ENCODE results near the gene ESR1.
A peak's percentile ranks its signal among the peaks of the same experiment; 100 is the strongest.

ESR1 gene

DNA sequence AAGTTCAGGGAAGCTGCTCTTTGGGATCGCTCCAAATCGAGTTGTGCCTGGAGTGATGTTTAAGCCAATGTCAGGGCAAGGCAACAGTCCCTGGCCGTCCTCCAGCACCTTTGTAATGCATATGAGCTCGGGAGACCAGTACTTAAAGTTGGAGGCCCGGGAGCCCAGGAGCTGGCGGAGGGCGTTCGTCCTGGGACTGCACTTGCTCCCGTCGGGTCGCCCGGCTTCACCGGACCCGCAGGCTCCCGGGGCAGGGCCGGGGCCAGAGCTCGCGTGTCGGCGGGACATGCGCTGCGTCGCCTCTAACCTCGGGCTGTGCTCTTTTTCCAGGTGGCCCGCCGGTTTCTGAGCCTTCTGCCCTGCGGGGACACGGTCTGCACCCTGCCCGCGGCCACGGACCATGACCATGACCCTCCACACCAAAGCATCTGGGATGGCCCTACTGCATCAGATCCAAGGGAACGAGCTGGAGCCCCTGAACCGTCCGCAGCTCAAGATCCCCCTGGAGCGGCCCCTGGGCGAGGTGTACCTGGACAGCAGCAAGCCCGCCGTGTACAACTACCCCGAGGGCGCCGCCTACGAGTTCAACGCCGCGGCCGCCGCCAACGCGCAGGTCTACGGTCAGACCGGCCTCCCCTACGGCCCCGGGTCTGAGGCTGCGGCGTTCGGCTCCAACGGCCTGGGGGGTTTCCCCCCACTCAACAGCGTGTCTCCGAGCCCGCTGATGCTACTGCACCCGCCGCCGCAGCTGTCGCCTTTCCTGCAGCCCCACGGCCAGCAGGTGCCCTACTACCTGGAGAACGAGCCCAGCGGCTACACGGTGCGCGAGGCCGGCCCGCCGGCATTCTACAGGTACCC lies at the start of gene ESR1:
Gene ESR1 (plus strand): TSS at position 170 of the 858 bp plus-strand sequence. CDS start 231 bp downstream, at position 401.
- peaks cover 11% of the 10 kb centered on the region for H3K27me3 ChIP-seq (ENCODE audit: low read depth)
- in situ Hi-C loops (cut with MboI; ENCODE audit: low sequenced_read_pairs) = no loop called here

DNA sequence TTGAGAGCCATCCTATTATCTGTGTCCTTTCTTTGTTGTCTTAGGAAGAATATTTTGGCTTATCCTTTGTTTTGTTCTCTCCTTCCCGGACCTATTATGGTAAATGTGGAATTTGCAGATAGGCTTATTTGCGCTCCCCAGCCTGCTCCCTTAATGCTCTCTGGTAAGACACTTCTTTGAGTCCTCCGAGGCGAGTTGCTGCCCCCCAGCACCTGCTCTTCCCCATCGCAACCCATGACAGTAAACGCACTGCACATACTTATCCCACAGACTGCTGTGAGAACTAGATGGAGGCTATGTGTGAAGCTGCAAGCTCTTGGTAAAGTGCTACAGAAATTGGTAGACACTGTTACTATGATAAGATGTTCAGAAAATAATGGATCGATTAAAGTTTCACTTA lies 47.0 kb upstream of the ESR1 start:
- Histone ChIP-seq H3K27me3 (ENCODE audit: low read depth) (no peaks in the 10 kb centered on the region), H3K36me3 (replicated peaks) (no peaks in the 10 kb centered on the region), H3K4me3 (no peak overlapping the region), H3K4me1 (peaks cover 5% of the 10 kb centered on the region), H3K9me3 (no peaks in the 10 kb centered on the region)
- in situ Hi-C loops (cut with MboI; ENCODE audit: low sequenced_read_pairs) = loop anchor here (10.0 kb wide), 2 partner anchors 364 to 504 kb away; no protein-coding TSS in a partner anchor
- no peak for DNase-seq (ENCODE audit: low spot score in 2 of 2)

More for the DNA sequence above, at the start of gene ESR1:
- Histone ChIP-seq H3K9me3 (no peaks in the 10 kb centered on the region), H3K4me3 (no peak within 1 kb of the TSS), H3K4me1 (0 out of 2 replicates have a peak, but pooled peaks cover 6% of the 10 kb centered on the region), H3K36me3 (replicated peaks) (no peaks in the 10 kb centered on the region)
- DNase-seq (ENCODE audit: low spot score in 2 of 2) = peak; percentile 68 to 84

DNA sequence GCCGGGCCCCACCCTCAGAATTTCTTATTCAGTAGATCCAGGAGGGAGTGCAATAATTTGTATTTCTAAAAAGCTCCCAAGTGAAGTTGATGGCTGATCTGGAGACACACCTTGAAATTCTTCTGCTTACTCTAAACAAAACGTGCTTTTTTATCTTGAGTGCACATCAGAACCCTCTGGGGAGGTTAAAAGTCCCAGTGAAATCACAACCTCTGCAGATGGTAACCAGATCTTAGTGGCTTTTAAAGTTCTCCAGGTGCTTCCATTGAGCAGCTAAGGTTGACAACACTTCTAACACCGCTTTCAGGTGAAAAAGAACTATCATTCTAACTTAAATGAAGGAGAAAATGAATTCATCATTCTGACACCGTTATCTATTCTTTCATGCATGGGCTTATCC lies 45.6 kb upstream of the ESR1 start:
- no peak for DNase-seq (ENCODE audit: low spot score in 2 of 2)
- Histone ChIP-seq H3K36me3 (replicated peaks) (no peaks in the 10 kb centered on the region), H3K4me3 (no peak overlapping the region), H3K27me3 (ENCODE audit: low read depth) (no peaks in the 10 kb centered on the region), H3K4me1 (peaks cover 5% of the 10 kb centered on the region), H3K9me3 (no peaks in the 10 kb centered on the region)
- in situ Hi-C loops (cut with MboI; ENCODE audit: low sequenced_read_pairs) = loop anchor here (10.0 kb wide), 2 partner anchors 363 to 503 kb away; no protein-coding TSS in a partner anchor

DNA sequence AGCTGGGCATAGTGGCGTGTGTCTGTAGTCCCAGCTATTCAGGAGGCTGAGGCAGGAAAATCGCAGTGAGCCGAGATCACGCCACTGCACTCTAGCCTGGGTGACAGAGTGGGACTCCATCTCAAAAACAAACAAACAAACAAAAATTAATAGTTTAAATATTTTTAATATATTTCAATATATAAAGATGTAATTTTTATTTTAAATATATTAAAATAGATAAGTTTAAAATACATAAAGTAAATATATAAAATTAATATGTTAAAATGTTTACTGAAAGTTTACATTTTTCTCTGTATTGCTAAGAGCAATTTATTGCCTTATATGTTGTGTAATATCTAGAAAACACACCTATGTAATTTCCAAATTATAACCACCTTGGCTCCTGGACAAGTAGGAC lies 44.7 kb upstream of the ESR1 start:
- peaks cover 5% of the 10 kb centered on the region for H3K4me1 ChIP-seq
- no peaks in the 10 kb centered on the region for H3K27me3 ChIP-seq (ENCODE audit: low read depth)
- H3K36me3 ChIP-seq (replicated peaks) = no peaks in the 10 kb centered on the region
- H3K9me3 ChIP-seq = no peaks in the 10 kb centered on the region
- H3K4me3 ChIP-seq = no peak overlapping the region
- in situ Hi-C loops (cut with MboI; ENCODE audit: low sequenced_read_pairs) = loop anchor here (10.0 kb wide), 2 partner anchors 362 to 502 kb away; no protein-coding TSS in a partner anchor
- no peak for DNase-seq (ENCODE audit: low spot score in 2 of 2)

DNA sequence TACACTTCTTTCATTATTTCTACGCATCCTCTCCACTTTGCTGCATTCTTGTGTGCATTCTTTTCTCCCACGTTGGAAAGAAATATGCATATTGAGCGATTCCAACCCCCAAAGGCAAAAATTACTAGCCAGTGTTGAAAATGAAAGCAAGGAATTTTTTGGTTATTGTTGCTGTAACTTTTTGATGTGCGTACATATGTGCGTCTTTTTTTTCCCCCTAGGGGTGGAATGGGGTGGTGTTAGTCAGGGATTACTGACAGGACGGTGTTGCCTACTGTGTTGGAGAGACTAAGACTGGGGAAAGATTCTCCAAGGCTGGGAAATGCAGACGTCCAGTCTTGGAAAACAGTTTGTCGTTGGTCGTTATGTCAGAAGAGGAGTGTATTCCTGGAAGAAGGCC lies 44.2 kb upstream of the ESR1 start:
- Histone ChIP-seq H3K4me3 (no peak overlapping the region), H3K9me3 (no peaks in the 10 kb centered on the region), H3K36me3 (replicated peaks) (no peaks in the 10 kb centered on the region), H3K4me1 (peaks cover 5% of the 10 kb centered on the region), H3K27me3 (ENCODE audit: low read depth) (no peaks in the 10 kb centered on the region)
- peak; percentile 41 to 65 for DNase-seq (ENCODE audit: low spot score in 2 of 2)
- in situ Hi-C loops (cut with MboI; ENCODE audit: low sequenced_read_pairs) = loop anchor here (10.0 kb wide), 2 partner anchors 361 to 501 kb away; no protein-coding TSS in a partner anchor

DNA sequence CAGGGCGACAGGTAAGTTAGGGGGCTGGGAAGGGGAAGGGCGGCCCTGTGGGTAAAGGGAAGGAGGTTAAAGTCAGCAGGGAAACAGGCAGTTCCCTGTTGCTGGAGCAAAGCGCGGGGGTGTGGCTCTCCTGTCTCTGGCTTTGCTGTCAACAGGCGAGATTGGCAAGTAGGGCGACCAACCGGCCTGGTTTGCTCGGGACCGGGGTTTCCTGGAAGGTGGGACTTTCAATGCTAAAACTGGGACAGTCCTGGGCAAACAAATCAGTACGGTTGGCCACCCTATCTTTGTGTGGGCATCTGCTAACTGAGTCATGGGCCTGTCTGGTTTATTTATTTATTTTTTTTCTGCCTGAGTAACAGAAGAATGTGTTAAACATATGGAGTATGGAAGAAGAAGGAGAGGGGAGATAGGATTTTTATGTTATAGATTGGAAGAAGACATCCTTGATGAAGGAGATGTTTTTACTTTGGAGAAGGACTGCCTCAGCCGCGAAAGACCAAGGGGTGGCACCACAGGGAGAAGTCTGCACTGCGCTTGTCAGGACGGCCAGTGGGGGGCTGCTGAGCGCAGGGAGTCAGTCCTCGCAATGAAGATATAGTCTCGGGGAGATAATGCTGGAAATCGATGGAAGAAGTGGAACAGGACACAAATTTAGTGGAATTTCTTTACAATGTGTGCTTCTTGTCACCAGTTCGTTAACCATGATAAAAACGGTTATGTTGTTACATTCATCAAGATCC lies 43.4 kb upstream of the ESR1 start:
- Histone ChIP-seq H3K4me1 (peaks cover 5% of the 10 kb centered on the region), H3K9me3 (no peaks in the 10 kb centered on the region), H3K36me3 (replicated peaks) (no peaks in the 10 kb centered on the region), H3K27me3 (ENCODE audit: low read depth) (0 out of 2 replicates have a peak, but pooled peaks cover 2% of the 10 kb centered on the region), H3K4me3 (no peak overlapping the region)
- DNase-seq (ENCODE audit: low spot score in 2 of 2) = peak; percentile 73 to 85
- in situ Hi-C loops (cut with MboI; ENCODE audit: low sequenced_read_pairs) = loop anchor here (10.0 kb wide), 2 partner anchors 361 to 501 kb away; no protein-coding TSS in a partner anchor

DNA sequence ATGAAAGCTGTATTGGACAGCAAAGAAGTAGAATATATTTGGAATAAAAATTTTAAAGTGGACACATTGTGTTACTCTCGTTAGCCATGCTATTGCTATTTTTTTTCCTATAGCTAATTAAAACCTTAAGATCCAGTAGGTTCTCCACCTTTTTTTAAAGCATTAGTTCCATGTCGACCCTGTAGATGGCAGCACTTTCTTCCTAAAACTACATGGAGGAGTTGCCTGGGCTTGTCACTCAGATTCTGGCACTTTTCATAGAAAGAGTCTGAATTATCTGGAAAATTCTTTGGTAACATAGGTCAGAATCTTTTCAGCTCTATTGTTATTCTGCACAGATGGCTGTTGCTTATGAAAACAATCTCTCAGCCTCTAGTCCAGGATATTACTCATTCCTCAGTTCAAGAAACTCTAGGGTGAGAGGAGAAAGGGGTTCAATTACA lies 42.0 kb upstream of the ESR1 start:
- Histone ChIP-seq H3K27me3 (ENCODE audit: low read depth) (0 out of 2 replicates have a peak, but pooled peaks cover 2% of the 10 kb centered on the region), H3K36me3 (replicated peaks) (no peaks in the 10 kb centered on the region), H3K4me1 (peaks cover 5% of the 10 kb centered on the region), H3K9me3 (no peaks in the 10 kb centered on the region), H3K4me3 (no peak overlapping the region)
- peak; percentile 78 to 80 for DNase-seq (ENCODE audit: low spot score in 2 of 2)
- in situ Hi-C loops (cut with MboI; ENCODE audit: low sequenced_read_pairs) = loop anchor here (10.0 kb wide), 2 partner anchors 359 to 499 kb away; no protein-coding TSS in a partner anchor

DNA sequence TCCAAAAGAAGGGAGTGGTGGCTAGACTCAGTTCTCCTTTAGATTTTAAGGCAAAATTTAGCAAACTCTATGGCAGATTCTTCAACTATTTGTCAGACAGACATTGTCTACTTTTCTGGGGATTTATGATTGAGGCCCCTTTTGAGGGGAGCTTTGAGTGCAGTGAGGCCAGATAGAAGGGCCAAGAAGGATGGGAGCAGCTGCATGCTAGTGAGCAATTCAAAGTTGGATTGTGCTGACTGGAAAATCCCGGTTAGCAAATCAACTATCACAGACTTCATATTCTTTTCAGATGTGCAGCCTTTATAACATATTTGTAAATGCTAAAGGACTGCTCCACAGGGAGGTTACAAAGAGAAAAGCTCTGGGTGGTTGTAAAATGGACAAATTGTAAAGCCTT lies 35.0 kb upstream of the ESR1 start:
- DNase-seq (ENCODE audit: low spot score in 2 of 2) = no peak
- Histone ChIP-seq H3K4me1 (no peaks in the 10 kb centered on the region; the same call in none of the 2 replicates), H3K9me3 (no peaks in the 10 kb centered on the region), H3K4me3 (no peak overlapping the region), H3K27me3 (ENCODE audit: low read depth) (0 out of 2 replicates have a peak, but pooled peaks cover 4% of the 10 kb centered on the region), H3K36me3 (replicated peaks) (no peaks in the 10 kb centered on the region)
- in situ Hi-C loops (cut with MboI; ENCODE audit: low sequenced_read_pairs) = no loop called here

DNA sequence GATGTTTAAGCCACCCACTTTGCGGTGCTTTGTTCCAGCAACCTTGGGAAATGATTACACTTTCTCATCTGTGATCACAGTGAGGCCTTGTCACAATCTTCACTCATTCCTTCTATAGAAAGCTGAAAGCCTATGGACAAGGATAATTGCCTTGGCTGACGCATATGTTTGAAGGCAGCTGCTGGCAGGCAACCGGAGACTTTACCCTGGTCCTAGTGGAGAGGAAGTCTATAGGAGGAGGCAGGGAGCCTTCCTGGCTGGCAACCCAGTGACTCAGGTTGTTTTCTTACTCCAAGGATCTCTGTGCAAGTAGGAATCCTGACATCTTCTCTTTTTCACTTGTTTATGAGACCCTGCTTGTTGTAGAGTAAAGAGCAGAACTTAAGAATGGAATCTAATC lies 34.1 kb upstream of the ESR1 start:
- DNase-seq (ENCODE audit: low spot score in 2 of 2) = no peak
- H3K4me3 ChIP-seq = no peak overlapping the region
- in situ Hi-C loops (cut with MboI; ENCODE audit: low sequenced_read_pairs) = no loop called here
- H3K36me3 ChIP-seq (replicated peaks) = no peaks in the 10 kb centered on the region
- H3K27me3 ChIP-seq (ENCODE audit: low read depth) = 0 out of 2 replicates have a peak, but pooled peaks cover 4% of the 10 kb centered on the region
- no peaks in the 10 kb centered on the region; the same call in none of the 2 replicates for H3K4me1 ChIP-seq
- H3K9me3 ChIP-seq = no peaks in the 10 kb centered on the region

DNA sequence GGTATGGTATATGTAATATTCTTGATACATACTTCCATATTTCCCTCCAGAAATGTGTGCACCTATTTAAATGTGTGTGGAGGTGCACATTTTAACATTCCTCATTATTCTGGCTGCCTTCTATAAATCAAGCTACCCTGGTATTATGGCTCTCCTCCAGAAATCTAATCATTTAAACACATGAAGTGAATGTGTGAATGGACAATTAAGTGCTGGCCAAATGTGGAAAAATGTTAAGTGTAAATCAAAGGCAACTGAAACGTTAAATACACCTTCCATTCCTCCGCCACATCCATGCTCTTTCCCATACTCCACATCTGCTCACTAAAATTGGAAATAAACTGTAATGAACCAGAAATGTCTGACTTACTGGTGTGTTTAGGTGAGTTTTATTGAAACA lies 24.9 kb upstream of the ESR1 start:
- H3K27me3 ChIP-seq (ENCODE audit: low read depth) = no peaks in the 10 kb centered on the region
- H3K4me1 ChIP-seq = no peaks in the 10 kb centered on the region
- no peaks in the 10 kb centered on the region for H3K36me3 ChIP-seq (replicated peaks)
- H3K9me3 ChIP-seq = no peaks in the 10 kb centered on the region
- in situ Hi-C loops (cut with MboI; ENCODE audit: low sequenced_read_pairs) = no loop called here
- no peak for DNase-seq (ENCODE audit: low spot score in 2 of 2)
- H3K4me3 ChIP-seq = no peak overlapping the region

DNA sequence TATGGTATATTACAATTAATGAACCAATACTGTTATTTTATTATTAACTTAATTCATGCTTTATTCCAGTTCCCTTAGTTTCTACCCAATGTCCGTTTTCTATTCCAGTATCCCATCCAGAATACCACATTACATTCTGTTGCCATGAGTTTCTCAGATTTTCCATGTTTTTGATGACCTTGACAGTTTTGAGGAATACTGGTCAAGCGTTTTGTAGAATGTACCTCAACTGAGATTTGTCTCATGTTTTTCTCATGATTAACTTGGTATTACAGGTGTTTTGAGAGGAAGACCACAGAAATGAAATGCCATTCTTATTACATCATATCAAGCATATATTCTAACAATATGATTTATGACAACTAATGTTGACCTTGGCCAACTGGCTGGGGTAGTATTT lies 23.8 kb upstream of the ESR1 start:
- DNase-seq (ENCODE audit: low spot score in 2 of 2) = no peak
- Histone ChIP-seq H3K27me3 (ENCODE audit: low read depth) (no peaks in the 10 kb centered on the region), H3K4me1 (no peaks in the 10 kb centered on the region), H3K4me3 (no peak overlapping the region), H3K36me3 (replicated peaks) (no peaks in the 10 kb centered on the region), H3K9me3 (no peaks in the 10 kb centered on the region)
- in situ Hi-C loops (cut with MboI; ENCODE audit: low sequenced_read_pairs) = no loop called here

DNA sequence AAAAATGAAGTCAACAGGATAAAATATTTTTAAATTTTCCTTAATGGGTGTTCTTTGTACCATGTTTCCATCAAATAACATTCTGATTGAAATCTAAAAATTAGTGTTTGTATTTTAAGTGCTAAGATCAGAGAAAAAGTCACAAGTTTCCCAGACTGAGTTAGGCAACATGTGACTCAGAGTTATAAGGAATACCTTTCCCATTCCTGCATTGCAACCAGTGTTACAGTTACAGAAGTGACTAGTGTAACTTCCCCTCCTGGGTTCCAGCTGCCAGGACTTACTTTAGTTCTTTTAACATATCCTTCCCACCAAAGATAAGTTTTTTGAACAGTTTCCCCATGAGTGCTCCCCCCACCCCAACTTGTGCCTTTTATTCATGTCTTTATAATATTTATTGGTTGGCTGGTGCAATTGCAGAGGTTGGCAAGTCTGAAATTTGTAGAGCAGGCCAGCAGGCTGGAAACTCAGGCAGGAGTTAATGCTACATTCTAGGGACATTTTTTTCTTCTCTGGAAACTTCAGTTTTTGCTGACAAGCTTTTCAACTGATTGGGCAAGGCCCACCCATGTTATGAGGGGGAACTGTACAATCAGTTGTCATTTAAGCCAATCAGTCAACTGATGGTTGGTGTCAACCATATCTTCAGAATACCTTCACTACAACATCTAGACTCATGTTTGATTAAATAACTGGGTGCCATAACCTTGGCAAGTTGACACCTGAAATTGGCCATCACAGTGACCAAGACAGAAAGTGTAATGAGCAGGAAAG lies 22.9 kb upstream of the ESR1 start:
- Histone ChIP-seq H3K36me3 (replicated peaks) (no peaks in the 10 kb centered on the region), H3K9me3 (no peaks in the 10 kb centered on the region), H3K27me3 (ENCODE audit: low read depth) (no peaks in the 10 kb centered on the region), H3K4me1 (no peaks in the 10 kb centered on the region), H3K4me3 (no peak overlapping the region)
- in situ Hi-C loops (cut with MboI; ENCODE audit: low sequenced_read_pairs) = no loop called here
- no peak for DNase-seq (ENCODE audit: low spot score in 2 of 2)

Measured in HAP-1 (cell line).